ENCODE results near the gene CANT1. TPM values are rescaled to one million over a fixed set of nuclear protein-coding genes. Genes with fewer than 3 reads are reported as not detected.

CANT1 gene
- total and polyA plus RNA-seq, 2 of the 13 experiments (the other 11 are each of a cell fraction or from before 2014, with no cell fraction given): 34.1 to 42.1 TPM

DNA sequence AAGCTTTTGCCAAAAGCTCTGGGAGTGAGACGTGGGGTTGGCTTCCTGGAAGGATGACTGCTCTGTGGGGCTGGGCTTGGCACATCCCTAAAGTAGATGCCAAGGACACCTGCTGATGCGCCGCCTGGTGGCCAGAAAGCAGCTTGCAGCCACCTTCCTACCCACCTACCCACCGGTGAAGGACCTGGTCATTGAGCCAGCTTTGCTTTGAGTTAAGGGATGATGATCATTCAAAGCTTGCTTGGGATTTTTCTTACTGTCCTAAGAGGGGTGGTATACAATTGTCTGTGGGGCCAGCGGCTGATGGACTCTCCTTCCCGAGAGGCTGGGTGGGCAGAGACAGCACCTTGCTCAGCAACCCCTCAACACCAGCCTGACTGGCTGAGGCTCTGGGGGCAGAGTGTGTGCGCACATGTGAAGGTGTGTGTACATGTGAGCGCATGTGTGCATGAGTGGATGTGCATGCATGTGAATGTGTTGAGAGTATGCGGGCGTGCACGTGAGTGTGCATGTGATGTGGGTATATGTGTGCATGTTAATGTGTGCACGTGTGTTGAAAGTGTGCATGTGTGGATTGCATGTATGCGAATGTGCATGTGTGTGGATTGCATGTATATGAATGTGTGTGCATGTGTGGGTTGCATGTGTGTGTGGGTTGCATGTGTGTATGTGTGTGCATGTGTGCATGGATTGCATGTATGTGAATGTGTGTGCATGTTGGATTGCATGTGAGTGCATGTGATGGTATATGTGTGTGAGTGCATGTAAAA is 33.0 kb upstream of the CANT1 start (continued):
- TF ChIP-seq AGO1 (IDR thresholded peaks at IDR 0.05; ENCODE audit: low read depth, low read length, poor library complexity, severe bottlenecking) (no peak), ZNF703 (CRISPR knock-in tag; IDR thresholded peaks at IDR 0.05; ENCODE audit: borderline replicate concordance) (no peak), REL (CRISPR knock-in tag; conservative IDR thresholded peaks at IDR 0.05) (no peak), AHR (CRISPR knock-in tag; IDR thresholded peaks at IDR 0.05) (no peak), MIER2 (CRISPR knock-in tag; IDR thresholded peaks at IDR 0.05) (no peak), HOXA9 (CRISPR knock-in tag; IDR thresholded peaks at IDR 0.05; ENCODE audit: borderline replicate concordance) (0 out of 2 replicates have a peak, but pooled peaks have one; percentile 62), KDM5B (CRISPR knock-in tag; IDR thresholded peaks at IDR 0.05; ENCODE audit: borderline replicate concordance) (no peak), CC2D1A (CRISPR knock-in tag; IDR thresholded peaks at IDR 0.05) (no peak), HES4 (CRISPR knock-in tag; IDR thresholded peaks at IDR 0.05; ENCODE audit: borderline replicate concordance) (no peak), POLR2A (IDR thresholded peaks at IDR 0.05; ENCODE audit: insufficient read depth in 1 of 2, low read depth in 2 of 2, low read length in 2 of 2) (no peak), TCF12 (IDR thresholded peaks at IDR 0.05) (no peak), TCF12 (CRISPR knock-in tag; IDR thresholded peaks at IDR 0.05) (no peak), TEAD2 (CRISPR knock-in tag; IDR thresholded peaks at IDR 0.05) (no peak), ZNF260 (CRISPR knock-in tag; IDR thresholded peaks at IDR 0.05; ENCODE audit: borderline replicate concordance, low read depth) (no peak), SP1 (IDR thresholded peaks at IDR 0.05) (no peak), SP1 (CRISPR knock-in tag; IDR thresholded peaks at IDR 0.05) (no peak), ZNF138 (CRISPR knock-in tag; IDR thresholded peaks at IDR 0.05; ENCODE audit: low read depth) (no peak)
- TF ChIP-seq, protein P1, sequence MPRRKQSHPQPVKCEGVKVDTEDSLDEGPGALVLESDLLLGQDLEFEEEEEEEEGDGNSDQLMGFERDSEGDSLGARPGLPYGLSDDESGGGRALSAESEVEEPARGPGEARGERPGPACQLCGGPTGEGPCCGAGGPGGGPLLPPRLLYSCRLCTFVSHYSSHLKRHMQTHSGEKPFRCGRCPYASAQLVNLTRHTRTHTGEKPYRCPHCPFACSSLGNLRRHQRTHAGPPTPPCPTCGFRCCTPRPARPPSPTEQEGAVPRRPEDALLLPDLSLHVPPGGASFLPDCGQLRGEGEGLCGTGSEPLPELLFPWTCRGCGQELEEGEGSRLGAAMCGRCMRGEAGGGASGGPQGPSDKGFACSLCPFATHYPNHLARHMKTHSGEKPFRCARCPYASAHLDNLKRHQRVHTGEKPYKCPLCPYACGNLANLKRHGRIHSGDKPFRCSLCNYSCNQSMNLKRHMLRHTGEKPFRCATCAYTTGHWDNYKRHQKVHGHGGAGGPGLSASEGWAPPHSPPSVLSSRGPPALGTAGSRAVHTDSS (CRISPR knock-in tag; conservative IDR thresholded peaks at IDR 0.05): no peak
- TF ChIP-seq, protein P2, sequence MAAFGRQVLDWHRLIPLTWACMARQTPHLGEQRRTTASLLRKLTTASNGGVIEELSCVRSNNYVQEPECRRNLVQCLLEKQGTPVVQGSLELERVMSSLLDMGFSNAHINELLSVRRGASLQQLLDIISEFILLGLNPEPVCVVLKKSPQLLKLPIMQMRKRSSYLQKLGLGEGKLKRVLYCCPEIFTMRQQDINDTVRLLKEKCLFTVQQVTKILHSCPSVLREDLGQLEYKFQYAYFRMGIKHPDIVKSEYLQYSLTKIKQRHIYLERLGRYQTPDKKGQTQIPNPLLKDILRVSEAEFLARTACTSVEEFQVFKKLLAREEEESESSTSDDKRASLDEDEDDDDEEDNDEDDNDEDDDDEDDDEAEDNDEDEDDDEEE (CRISPR knock-in tag; IDR thresholded peaks at IDR 0.05): no peak
- TF ChIP-seq, protein P3, sequence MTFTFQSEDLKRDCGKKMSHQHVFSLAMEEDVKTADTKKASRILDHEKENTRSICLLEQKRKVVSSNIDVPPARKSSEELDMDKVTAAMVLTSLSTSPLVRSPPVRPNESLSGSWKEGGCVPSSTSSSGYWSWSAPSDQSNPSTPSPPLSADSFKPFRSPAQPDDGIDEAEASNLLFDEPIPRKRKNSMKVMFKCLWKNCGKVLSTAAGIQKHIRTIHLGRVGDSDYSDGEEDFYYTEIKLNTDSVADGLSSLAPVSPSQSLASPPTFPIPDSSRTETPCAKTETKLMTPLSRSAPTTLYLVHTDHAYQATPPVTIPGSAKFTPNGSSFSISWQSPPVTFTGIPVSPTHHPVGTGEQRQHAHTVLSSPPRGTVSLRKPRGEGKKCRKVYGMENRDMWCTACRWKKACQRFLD (CRISPR knock-in tag; IDR thresholded peaks at IDR 0.05; ENCODE audit: borderline replicate concordance): no peak
- TF ChIP-seq, protein P4, sequence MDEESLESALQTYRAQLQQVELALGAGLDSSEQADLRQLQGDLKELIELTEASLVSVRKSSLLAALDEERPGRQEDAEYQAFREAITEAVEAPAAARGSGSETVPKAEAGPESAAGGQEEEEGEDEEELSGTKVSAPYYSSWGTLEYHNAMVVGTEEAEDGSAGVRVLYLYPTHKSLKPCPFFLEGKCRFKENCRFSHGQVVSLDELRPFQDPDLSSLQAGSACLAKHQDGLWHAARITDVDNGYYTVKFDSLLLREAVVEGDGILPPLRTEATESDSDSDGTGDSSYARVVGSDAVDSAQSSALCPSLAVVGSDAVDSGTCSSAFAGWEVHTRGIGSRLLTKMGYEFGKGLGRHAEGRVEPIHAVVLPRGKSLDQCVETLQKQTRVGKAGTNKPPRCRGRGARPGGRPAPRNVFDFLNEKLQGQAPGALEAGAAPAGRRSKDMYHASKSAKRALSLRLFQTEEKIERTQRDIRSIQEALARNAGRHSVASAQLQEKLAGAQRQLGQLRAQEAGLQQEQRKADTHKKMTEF (CRISPR knock-in tag; IDR thresholded peaks at IDR 0.05): no peak
- TF ChIP-seq, protein P5, sequence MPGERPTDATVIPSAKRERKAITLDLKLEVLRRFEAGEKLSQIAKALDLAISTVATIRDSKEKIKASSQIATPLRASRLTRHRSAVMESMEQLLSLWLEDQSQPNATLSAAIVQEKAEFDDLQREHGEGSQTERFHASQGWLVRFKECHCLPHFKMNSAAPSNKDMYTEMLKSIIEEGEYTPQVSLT (CRISPR knock-in tag; IDR thresholded peaks at IDR 0.05; ENCODE audit: borderline replicate concordance, low read depth): no peak
- TF ChIP-seq, protein P6, sequence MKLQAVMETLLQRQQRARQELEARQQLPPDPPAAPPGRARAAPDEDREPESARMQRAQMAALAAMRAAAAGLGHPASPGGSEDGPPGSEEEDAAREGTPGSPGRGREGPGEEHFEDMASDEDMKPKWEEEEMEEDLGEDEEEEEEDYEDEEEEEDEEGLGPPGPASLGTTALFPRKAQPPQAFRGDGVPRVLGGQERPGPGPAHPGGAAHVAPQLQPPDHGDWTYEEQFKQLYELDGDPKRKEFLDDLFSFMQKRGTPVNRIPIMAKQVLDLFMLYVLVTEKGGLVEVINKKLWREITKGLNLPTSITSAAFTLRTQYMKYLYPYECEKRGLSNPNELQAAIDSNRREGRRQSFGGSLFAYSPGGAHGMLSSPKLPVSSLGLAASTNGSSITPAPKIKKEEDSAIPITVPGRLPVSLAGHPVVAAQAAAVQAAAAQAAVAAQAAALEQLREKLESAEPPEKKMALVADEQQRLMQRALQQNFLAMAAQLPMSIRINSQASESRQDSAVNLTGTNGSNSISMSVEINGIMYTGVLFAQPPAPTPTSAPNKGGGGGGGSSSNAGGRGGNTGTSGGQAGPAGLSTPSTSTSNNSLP (IDR thresholded peaks at IDR 0.05; ENCODE audit: low read depth, low read length): no peak
